ACHN (cell line): Measurements from ENCODE around the gene ZNF277.

ENCODE experiments used
- DNase-seq: peaks from one replicate; pipeline ENCODE4 v3.0.0-alpha.2; 2015
- in situ Hi-C: cut with HindIII; loops from 2 replicates; pipeline ENCODE4 v1.10.0; 2017; ENCODE audit warnings: low sequenced_read_pairs, low pct_ligation_motif_present, low pct_unique_long_range_greater_than_20kb

ZNF277 gene

GRCh38 chr7:112180223-112180622 lies 26.3 kb upstream of the ZNF277 start:
- no peak for DNase-seq

GRCh38 chr7:112182749-112183148 lies 23.7 kb upstream of the ZNF277 start:
- DNase-seq: no peak
- in situ Hi-C loops: no loop called here

More at GRCh38 chr7:112180223-112180622, 26.3 kb upstream of the ZNF277 start:
- in situ Hi-C loops: no loop called here

GRCh38 chr7:112183266-112183665 lies 23.2 kb upstream of the ZNF277 start:
- no peak for DNase-seq
- in situ Hi-C loops: no loop called here

GRCh38 chr7:112184455-112184854 lies 22.0 kb upstream of the ZNF277 start:
- in situ Hi-C loops: no loop called here

GRCh38 chr7:112185005-112185834 lies 21.3 kb upstream of the ZNF277 start:
- in situ Hi-C loops: no loop called here
- DNase-seq: no peak

More at GRCh38 chr7:112184455-112184854, 22.0 kb upstream of the ZNF277 start:
- no peak for DNase-seq

- in situ Hi-C loops: no loop called here
These were observed 20.2 kb upstream of the ZNF277 start for GRCh38 chr7:112186300-112186699.

GRCh38 chr7:112188257-112188656 lies 18.2 kb upstream of the ZNF277 start:
- DNase-seq: no peak
- in situ Hi-C loops: no loop called here

More at GRCh38 chr7:112186300-112186699, 20.2 kb upstream of the ZNF277 start:
- no peak for DNase-seq

GRCh38 chr7:112189691-112190090 lies 16.8 kb upstream of the ZNF277 start:
- no peak for DNase-seq
- in situ Hi-C loops: no loop called here

- in situ Hi-C loops: no loop called here
- DNase-seq: no peak
These were observed 16.4 kb upstream of the ZNF277 start for GRCh38 chr7:112190120-112190519.

GRCh38 chr7:112192236-112193154 lies 14.0 kb upstream of the ZNF277 start:
- no peak for DNase-seq
- in situ Hi-C loops: no loop called here

GRCh38 chr7:112193915-112194502 lies 12.5 kb upstream of the ZNF277 start:
- no peak for DNase-seq
- in situ Hi-C loops: no loop called here

- in situ Hi-C loops: no loop called here
These were observed 10.8 kb upstream of the ZNF277 start for GRCh38 chr7:112195717-112196116.

GRCh38 chr7:112197322-112197721 lies 9.2 kb upstream of the ZNF277 start:
- in situ Hi-C loops: no loop called here

More at GRCh38 chr7:112195717-112196116, 10.8 kb upstream of the ZNF277 start:
- no peak for DNase-seq

GRCh38 chr7:112199035-112199655 lies 7.3 kb upstream of the ZNF277 start:
- in situ Hi-C loops: no loop called here
- no peak for DNase-seq

More at GRCh38 chr7:112197322-112197721, 9.2 kb upstream of the ZNF277 start:
- DNase-seq: no peak

- DNase-seq: no peak
- in situ Hi-C loops: no loop called here
These were observed 6.8 kb upstream of the ZNF277 start for GRCh38 chr7:112199672-112200071.

- no peak for DNase-seq
- in situ Hi-C loops: no loop called here
These were observed 5.1 kb upstream of the ZNF277 start for GRCh38 chr7:112201411-112201810.

GRCh38 chr7:112201839-112202238 lies 4.7 kb upstream of the ZNF277 start:
- in situ Hi-C loops: no loop called here
- DNase-seq: no peak

- no peak for DNase-seq
- in situ Hi-C loops: no loop called here
These were observed 3.7 kb upstream of the ZNF277 start for GRCh38 chr7:112202816-112203215.

- in situ Hi-C loops: no loop called here
- no peak for DNase-seq
These were observed 3.1 kb upstream of the ZNF277 start for GRCh38 chr7:112203365-112203739.
